Measurements from ENCODE around the gene PHF21A. TPM values are rescaled to one million over a fixed set of nuclear protein-coding genes. Genes with fewer than 3 reads are reported as not detected.

Gene PHF21A
- total RNA-seq, 1 experiment from 2014 or later, result 29.4 TPM

DNA sequence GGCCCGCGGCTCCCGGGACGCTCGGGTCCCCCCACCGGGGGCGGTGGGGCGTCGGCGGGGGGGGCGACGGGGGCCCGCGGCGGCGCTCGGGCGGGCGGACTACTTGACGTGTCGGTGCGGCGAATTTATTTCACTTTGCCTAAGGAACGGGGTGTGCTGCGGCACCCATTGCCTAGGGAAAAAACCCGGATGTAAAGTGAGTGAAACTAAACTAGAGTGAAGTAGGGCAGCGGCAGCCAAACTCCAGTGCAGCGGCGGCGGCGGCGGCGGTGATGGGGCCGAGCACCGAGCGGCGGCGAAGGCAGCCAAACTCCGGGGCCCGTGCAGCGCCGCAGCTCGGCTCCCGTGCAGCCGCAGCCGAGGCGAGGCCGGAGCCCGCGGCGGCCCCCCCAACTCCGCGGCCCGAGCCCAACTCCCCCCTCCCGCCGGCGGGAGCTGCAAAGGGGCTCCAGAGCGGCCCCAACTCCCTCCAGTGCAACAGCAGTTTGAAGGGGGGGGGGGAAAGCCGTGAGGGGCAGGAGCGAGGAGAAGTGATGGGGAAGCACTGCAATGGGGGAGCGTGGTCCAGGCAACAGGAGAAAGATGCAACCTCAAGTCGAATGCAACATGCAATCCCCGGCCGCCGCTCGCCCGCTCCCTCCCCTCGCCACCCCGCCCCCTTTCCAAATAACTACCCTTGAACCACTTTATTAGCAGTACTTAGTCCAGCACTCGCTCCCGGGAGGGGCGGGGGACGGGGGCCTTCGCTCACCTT lies 647 bp upstream of the PHF21A start:
- peaks cover 29% of the 10 kb centered on the region for H3K4me1 Mint-ChIP-seq
- POLR2A ChIA-PET, result interaction anchor here (1.0 to 1.2 kb wide), 2 partner anchors 117 to 121 kb away, joined by 3 read pairs; no protein-coding TSS in a partner anchor

DNA sequence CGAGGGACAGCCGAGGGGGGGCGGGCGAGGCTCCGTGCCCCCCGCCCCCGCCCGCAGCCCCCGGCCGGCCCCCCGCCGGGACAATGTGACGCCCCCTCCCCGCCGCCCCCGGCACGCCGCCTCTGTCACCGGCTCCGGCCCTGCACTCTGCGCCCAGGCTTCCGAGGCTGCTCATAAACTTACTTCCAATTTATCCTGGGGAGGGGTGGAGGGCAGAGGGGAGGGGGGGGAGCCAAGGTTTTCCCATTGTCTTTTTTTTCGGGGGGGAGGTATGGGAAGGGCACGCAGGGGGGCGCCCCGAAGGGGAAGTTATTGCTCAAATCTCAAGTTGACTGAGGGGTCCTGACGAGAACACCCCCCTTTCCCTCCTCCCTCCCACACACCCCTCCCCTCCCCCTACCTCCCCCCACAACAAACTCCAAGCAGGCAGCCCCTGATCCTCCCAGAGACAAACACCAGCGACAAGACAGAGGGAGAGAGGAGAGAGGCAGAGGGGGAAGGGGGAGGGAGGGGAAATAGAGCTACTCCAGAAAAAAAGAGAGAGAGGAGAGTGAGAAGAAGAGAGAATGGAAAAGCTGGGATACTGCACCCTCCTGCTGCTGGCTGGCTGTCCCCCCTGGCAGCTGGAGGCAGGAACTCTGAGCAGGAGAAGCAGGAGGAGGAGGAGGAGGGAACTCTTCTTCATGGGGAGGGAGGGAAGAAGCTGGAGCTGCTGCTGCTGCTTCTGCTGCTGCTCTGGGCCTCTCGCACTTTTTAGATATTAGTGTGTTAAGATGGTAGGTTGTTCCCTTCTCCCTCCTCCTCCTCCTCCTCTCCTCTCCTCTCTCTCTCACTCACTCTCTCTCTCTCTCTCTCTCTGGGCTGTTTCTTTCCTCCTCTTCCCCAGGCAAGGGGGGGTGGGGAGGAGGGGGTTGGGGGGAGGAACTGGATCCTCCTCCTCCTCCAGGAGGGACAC lies 631 bp downstream of the PHF21A start:
- Mint-ChIP-seq H3K27me3 (ENCODE audit: low read depth) (no peaks in the 10 kb centered on the region), H3K27ac (peak overlapping the region; percentile 88), H3K36me3 (no peaks in the 10 kb centered on the region), H3K9me3 (no peaks in the 10 kb centered on the region), H3K4me1 (peaks cover 32% of the 10 kb centered on the region), H3K4me3 (peak overlapping the region; percentile 84)
- ATAC-seq (peak; percentile 53), DNase-seq (ENCODE audit: low spot score) (peak; percentile 54)
- ChIA-PET POLR2A (interaction anchor here (0.7 to 1.2 kb wide), 10 partner anchors 14 to 225 kb away, joined by 3 to 12 read pairs (median 4); partner anchors contain the start of gene LARGE2), CTCF (interaction anchor here (0.8 to 1.5 kb wide), 8 partner anchors 14 to 248 kb away, joined by 3 to 11 read pairs (median 3); no protein-coding TSS in a partner anchor)
- TF ChIP-seq, protein P1, sequence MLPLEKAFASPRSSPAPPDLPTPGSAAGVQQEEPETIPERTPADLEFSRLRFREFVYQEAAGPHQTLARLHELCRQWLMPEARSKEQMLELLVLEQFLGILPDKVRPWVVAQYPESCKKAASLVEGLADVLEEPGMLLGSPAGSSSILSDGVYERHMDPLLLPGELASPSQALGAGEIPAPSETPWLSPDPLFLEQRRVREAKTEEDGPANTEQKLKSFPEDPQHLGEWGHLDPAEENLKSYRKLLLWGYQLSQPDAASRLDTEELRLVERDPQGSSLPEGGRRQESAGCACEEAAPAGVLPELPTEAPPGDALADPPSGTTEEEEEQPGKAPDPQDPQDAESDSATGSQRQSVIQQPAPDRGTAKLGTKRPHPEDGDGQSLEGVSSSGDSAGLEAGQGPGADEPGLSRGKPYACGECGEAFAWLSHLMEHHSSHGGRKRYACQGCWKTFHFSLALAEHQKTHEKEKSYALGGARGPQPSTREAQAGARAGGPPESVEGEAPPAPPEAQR (CRISPR knock-in tag; IDR thresholded peaks at IDR 0.05), result no peak
- TF ChIP-seq MYBL2 (CRISPR knock-in tag; IDR thresholded peaks at IDR 0.05) (no peak), GABPB1 (CRISPR knock-in tag; IDR thresholded peaks at IDR 0.05) (no peak), PRRX2 (CRISPR knock-in tag; IDR thresholded peaks at IDR 0.05) (no peak), ATF1 (CRISPR knock-in tag; IDR thresholded peaks at IDR 0.05) (no peak), NR2C2 (CRISPR knock-in tag; IDR thresholded peaks at IDR 0.05) (no peak), NFE2L1 (CRISPR knock-in tag; IDR thresholded peaks at IDR 0.05) (no peak)
- TF ChIP-seq, protein P2, sequence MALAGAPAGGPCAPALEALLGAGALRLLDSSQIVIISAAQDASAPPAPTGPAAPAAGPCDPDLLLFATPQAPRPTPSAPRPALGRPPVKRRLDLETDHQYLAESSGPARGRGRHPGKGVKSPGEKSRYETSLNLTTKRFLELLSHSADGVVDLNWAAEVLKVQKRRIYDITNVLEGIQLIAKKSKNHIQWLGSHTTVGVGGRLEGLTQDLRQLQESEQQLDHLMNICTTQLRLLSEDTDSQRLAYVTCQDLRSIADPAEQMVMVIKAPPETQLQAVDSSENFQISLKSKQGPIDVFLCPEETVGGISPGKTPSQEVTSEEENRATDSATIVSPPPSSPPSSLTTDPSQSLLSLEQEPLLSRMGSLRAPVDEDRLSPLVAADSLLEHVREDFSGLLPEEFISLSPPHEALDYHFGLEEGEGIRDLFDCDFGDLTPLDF (CRISPR knock-in tag; IDR thresholded peaks at IDR 0.05), result no peak
- TF ChIP-seq, protein P3, sequence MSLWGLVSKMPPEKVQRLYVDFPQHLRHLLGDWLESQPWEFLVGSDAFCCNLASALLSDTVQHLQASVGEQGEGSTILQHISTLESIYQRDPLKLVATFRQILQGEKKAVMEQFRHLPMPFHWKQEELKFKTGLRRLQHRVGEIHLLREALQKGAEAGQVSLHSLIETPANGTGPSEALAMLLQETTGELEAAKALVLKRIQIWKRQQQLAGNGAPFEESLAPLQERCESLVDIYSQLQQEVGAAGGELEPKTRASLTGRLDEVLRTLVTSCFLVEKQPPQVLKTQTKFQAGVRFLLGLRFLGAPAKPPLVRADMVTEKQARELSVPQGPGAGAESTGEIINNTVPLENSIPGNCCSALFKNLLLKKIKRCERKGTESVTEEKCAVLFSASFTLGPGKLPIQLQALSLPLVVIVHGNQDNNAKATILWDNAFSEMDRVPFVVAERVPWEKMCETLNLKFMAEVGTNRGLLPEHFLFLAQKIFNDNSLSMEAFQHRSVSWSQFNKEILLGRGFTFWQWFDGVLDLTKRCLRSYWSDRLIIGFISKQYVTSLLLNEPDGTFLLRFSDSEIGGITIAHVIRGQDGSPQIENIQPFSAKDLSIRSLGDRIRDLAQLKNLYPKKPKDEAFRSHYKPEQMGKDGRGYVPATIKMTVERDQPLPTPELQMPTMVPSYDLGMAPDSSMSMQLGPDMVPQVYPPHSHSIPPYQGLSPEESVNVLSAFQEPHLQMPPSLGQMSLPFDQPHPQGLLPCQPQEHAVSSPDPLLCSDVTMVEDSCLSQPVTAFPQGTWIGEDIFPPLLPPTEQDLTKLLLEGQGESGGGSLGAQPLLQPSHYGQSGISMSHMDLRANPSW (CRISPR knock-in tag; conservative IDR thresholded peaks at IDR 0.05; ENCODE audit: low read depth), result no peak

More for the DNA sequence above, 647 bp upstream of the PHF21A start:
- CTCF ChIA-PET, result interaction anchor here (1.1 to 2.1 kb wide), 2 partner anchors 117 to 270 kb away, joined by 4 to 7 read pairs; no protein-coding TSS in a partner anchor
- H3K9me3 Mint-ChIP-seq, result no peaks in the 10 kb centered on the region
- TF ChIP-seq NR3C1 (CRISPR knock-in tag; conservative IDR thresholded peaks at IDR 0.05; ENCODE audit: low read depth) (no peak), ZNF232 (CRISPR knock-in tag; IDR thresholded peaks at IDR 0.05) (0 out of 2 replicates have a peak, but pooled peaks have one; percentile 43), ZNF219 (CRISPR knock-in tag; IDR thresholded peaks at IDR 0.05; ENCODE audit: borderline replicate concordance) (no peak), FOXK1 (CRISPR knock-in tag; IDR thresholded peaks at IDR 0.05) (peak; percentile 55), FOXP1 (CRISPR knock-in tag; IDR thresholded peaks at IDR 0.05; ENCODE audit: borderline replicate concordance) (peak; percentile 61; the same call in 1 of the 2 replicates), SP1 (CRISPR knock-in tag; conservative IDR thresholded peaks at IDR 0.05) (peak; percentile 44), NFATC4 (CRISPR knock-in tag; IDR thresholded peaks at IDR 0.05) (no peak)
- TF ChIP-seq, protein P4, sequence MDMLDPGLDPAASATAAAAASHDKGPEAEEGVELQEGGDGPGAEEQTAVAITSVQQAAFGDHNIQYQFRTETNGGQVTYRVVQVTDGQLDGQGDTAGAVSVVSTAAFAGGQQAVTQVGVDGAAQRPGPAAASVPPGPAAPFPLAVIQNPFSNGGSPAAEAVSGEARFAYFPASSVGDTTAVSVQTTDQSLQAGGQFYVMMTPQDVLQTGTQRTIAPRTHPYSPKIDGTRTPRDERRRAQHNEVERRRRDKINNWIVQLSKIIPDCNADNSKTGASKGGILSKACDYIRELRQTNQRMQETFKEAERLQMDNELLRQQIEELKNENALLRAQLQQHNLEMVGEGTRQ (CRISPR knock-in tag; IDR thresholded peaks at IDR 0.05), result no peak
- TF ChIP-seq, protein P5, sequence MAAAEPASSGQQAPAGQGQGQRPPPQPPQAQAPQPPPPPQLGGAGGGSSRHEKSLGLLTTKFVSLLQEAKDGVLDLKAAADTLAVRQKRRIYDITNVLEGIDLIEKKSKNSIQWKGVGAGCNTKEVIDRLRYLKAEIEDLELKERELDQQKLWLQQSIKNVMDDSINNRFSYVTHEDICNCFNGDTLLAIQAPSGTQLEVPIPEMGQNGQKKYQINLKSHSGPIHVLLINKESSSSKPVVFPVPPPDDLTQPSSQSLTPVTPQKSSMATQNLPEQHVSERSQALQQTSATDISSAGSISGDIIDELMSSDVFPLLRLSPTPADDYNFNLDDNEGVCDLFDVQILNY (CRISPR knock-in tag; IDR thresholded peaks at IDR 0.05), result no peak
- TF ChIP-seq, protein P6, sequence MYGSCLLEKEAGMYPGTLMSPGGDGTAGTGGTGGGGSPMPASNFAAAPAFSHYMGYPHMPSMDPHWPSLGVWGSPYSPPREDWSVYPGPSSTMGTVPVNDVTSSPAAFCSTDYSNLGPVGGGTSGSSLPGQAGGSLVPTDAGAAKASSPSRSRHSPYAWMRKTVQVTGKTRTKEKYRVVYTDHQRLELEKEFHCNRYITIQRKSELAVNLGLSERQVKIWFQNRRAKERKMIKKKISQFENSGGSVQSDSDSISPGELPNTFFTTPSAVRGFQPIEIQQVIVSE (CRISPR knock-in tag; IDR thresholded peaks at IDR 0.05; ENCODE audit: borderline replicate concordance), result no peak
- TF ChIP-seq, protein P7, sequence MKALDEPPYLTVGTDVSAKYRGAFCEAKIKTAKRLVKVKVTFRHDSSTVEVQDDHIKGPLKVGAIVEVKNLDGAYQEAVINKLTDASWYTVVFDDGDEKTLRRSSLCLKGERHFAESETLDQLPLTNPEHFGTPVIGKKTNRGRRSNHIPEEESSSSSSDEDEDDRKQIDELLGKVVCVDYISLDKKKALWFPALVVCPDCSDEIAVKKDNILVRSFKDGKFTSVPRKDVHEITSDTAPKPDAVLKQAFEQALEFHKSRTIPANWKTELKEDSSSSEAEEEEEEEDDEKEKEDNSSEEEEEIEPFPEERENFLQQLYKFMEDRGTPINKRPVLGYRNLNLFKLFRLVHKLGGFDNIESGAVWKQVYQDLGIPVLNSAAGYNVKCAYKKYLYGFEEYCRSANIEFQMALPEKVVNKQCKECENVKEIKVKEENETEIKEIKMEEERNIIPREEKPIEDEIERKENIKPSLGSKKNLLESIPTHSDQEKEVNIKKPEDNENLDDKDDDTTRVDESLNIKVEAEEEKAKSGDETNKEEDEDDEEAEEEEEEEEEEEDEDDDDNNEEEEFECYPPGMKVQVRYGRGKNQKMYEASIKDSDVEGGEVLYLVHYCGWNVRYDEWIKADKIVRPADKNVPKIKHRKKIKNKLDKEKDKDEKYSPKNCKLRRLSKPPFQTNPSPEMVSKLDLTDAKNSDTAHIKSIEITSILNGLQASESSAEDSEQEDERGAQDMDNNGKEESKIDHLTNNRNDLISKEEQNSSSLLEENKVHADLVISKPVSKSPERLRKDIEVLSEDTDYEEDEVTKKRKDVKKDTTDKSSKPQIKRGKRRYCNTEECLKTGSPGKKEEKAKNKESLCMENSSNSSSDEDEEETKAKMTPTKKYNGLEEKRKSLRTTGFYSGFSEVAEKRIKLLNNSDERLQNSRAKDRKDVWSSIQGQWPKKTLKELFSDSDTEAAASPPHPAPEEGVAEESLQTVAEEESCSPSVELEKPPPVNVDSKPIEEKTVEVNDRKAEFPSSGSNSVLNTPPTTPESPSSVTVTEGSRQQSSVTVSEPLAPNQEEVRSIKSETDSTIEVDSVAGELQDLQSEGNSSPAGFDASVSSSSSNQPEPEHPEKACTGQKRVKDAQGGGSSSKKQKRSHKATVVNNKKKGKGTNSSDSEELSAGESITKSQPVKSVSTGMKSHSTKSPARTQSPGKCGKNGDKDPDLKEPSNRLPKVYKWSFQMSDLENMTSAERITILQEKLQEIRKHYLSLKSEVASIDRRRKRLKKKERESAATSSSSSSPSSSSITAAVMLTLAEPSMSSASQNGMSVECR (CRISPR knock-in tag; IDR thresholded peaks at IDR 0.05; ENCODE audit: borderline replicate concordance), result peak; percentile 33; the same call in 1 of the 2 replicates
- peak overlapping the region; percentile 88 for H3K4me3 Mint-ChIP-seq
- ATAC-seq (peak; percentile 13), DNase-seq (ENCODE audit: low spot score) (peak; percentile 70)
- H3K36me3 Mint-ChIP-seq, result no peaks in the 10 kb centered on the region
- H3K27ac Mint-ChIP-seq, result peak overlapping the region; percentile 93
- no peaks in the 10 kb centered on the region for H3K27me3 Mint-ChIP-seq (ENCODE audit: low read depth)

Measured in WTC11 (cell line).